Measurements from ENCODE around the gene PTPRK. TPM values are rescaled to one million over a fixed set of nuclear protein-coding genes. Genes with fewer than 3 reads are reported as not detected.

The PTPRK gene
- total RNA-seq, 1 experiment from 2014 or later = 34.2 TPM

DNA sequence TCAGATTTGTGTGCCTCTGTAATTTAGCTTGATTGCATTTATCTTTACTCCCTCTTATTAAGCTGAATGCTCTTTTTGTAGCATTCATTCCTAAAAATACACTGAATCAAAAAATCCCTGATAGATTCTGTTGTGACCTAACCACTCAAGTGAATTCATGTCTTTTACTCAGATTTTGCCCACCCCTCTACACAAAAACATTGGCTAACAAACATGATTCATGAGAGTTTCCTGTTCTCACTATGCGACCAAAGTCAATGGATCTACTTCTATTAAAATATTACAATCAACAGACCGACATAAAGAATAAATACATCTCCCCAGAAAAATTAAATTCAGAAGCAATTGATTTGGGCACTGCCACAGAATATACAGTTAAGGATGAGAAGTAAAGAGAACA, 520.0 kb downstream of the PTPRK start:
- POLR2A ChIA-PET = no interaction called here

GRCh38 chr6:127998985-127999384, 521.4 kb downstream of the PTPRK start:
- RAD21 ChIA-PET (ENCODE audit: low non-redundant PET in 1 of 2, low total read pairs in 2 of 2, uncharacterized antibody in 2 of 2, unreplicated experiment in 2 of 2) = no interaction called here
- intact Hi-C loops (cut with micrococcal nuclease) = no loop called here
- BruUV-seq (replicated peaks) = no TSS peak
- no peaks in the 10 kb centered on the region for H3K9me3 ChIP-seq (ENCODE audit: control insufficient read depth in 1 of 2, insufficient read depth in 1 of 2, low read depth in 1 of 2, low read length in 2 of 2)
- no peaks in the 10 kb centered on the region for H3K4me1 ChIP-seq (ENCODE audit: control insufficient read depth in 1 of 2, insufficient read depth in 2 of 2, low read length in 2 of 2)
- POLR2A ChIA-PET = no interaction called here
- ATAC-seq (no peak), DNase-seq (ENCODE audit: low read depth, low spot score) (no peak)
- H3K79me2 ChIP-seq (ENCODE audit: insufficient read depth, low read length) = no peaks in the 10 kb centered on the region
- no peak overlapping the region for H2AFZ ChIP-seq (ENCODE audit: low read depth, low read length, poor library complexity, severe bottlenecking)
- H3K4me3 ChIP-seq (replicated peaks in 1 of 2; ENCODE audit: low read depth in 1 of 2, low read length in 2 of 2) = no peak overlapping the region
- CTCF ChIA-PET = no interaction called here
- no peak overlapping the region for H3K27ac ChIP-seq (ENCODE audit: low read depth, low read length)
- H4K20me1 ChIP-seq (ENCODE audit: insufficient read depth) = no peaks in the 10 kb centered on the region
- H3K36me3 ChIP-seq (ENCODE audit: control insufficient read depth in 1 of 2, insufficient read depth in 2 of 2, low read length in 2 of 2) = no peaks in the 10 kb centered on the region
- H3K4me2 ChIP-seq (ENCODE audit: low read length) = no peak overlapping the region
- H3K9me2 ChIP-seq (ENCODE audit: insufficient read depth) = no peaks in the 10 kb centered on the region
- no peaks in the 10 kb centered on the region for H3K27me3 ChIP-seq (ENCODE audit: insufficient read depth, low read length)
- no peak overlapping the region for H3K9ac ChIP-seq (ENCODE audit: low read length)
- no peak for TF ChIP-seq SRF (IDR thresholded peaks at IDR 0.05; ENCODE audit: low read depth)
- no peak for TF ChIP-seq ELF1 (IDR thresholded peaks at IDR 0.05; ENCODE audit: borderline replicate concordance, low read depth)
- TF ChIP-seq SP1 (IDR thresholded peaks at IDR 0.05; ENCODE audit: low read depth) = no peak
- TF ChIP-seq, protein P1, sequence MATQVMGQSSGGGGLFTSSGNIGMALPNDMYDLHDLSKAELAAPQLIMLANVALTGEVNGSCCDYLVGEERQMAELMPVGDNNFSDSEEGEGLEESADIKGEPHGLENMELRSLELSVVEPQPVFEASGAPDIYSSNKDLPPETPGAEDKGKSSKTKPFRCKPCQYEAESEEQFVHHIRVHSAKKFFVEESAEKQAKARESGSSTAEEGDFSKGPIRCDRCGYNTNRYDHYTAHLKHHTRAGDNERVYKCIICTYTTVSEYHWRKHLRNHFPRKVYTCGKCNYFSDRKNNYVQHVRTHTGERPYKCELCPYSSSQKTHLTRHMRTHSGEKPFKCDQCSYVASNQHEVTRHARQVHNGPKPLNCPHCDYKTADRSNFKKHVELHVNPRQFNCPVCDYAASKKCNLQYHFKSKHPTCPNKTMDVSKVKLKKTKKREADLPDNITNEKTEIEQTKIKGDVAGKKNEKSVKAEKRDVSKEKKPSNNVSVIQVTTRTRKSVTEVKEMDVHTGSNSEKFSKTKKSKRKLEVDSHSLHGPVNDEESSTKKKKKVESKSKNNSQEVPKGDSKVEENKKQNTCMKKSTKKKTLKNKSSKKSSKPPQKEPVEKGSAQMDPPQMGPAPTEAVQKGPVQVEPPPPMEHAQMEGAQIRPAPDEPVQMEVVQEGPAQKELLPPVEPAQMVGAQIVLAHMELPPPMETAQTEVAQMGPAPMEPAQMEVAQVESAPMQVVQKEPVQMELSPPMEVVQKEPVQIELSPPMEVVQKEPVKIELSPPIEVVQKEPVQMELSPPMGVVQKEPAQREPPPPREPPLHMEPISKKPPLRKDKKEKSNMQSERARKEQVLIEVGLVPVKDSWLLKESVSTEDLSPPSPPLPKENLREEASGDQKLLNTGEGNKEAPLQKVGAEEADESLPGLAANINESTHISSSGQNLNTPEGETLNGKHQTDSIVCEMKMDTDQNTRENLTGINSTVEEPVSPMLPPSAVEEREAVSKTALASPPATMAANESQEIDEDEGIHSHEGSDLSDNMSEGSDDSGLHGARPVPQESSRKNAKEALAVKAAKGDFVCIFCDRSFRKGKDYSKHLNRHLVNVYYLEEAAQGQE (IDR thresholded peaks at IDR 0.05; ENCODE audit: low read depth) = no peak
- no peak for TF ChIP-seq TCF7L2 (IDR thresholded peaks at IDR 0.05; ENCODE audit: borderline replicate concordance, extremely low read depth, insufficient read depth, insufficient read length)
- no peak for TF ChIP-seq EZH2 (IDR thresholded peaks at IDR 0.05)
- TF ChIP-seq JUND (IDR thresholded peaks at IDR 0.05) = no peak
- no peak for TF ChIP-seq POLR2AphosphoS5 (IDR thresholded peaks at IDR 0.05; ENCODE audit: low read depth, low read length)
- TF ChIP-seq RAD21 (IDR thresholded peaks at IDR 0.05; ENCODE audit: low read depth) = no peak

More for the DNA sequence above, 520.0 kb downstream of the PTPRK start:
- intact Hi-C loops (cut with micrococcal nuclease) = no loop called here
- DNase-seq (ENCODE audit: low read depth, low spot score) (no peak), ATAC-seq (no peak)
- H3K4me2 ChIP-seq (ENCODE audit: low read length) = no peak overlapping the region
- BruUV-seq (replicated peaks) = no TSS peak
- H3K9me3 ChIP-seq (ENCODE audit: control insufficient read depth in 1 of 2, insufficient read depth in 1 of 2, low read depth in 1 of 2, low read length in 2 of 2) = no peaks in the 10 kb centered on the region
- no peak overlapping the region for H3K9ac ChIP-seq (ENCODE audit: low read length)
- no peaks in the 10 kb centered on the region for H3K79me2 ChIP-seq (ENCODE audit: insufficient read depth, low read length)
- H3K4me1 ChIP-seq (ENCODE audit: control insufficient read depth in 1 of 2, insufficient read depth in 2 of 2, low read length in 2 of 2) = no peaks in the 10 kb centered on the region
- RAD21 ChIA-PET (ENCODE audit: low non-redundant PET in 1 of 2, low total read pairs in 2 of 2, uncharacterized antibody in 2 of 2, unreplicated experiment in 2 of 2) = no interaction called here
- no peaks in the 10 kb centered on the region for H3K36me3 ChIP-seq (ENCODE audit: control insufficient read depth in 1 of 2, insufficient read depth in 2 of 2, low read length in 2 of 2)
- no peaks in the 10 kb centered on the region for H4K20me1 ChIP-seq (ENCODE audit: insufficient read depth)
- no peak overlapping the region for H3K4me3 ChIP-seq (replicated peaks in 1 of 2; ENCODE audit: low read depth in 1 of 2, low read length in 2 of 2)
- H3K27ac ChIP-seq (ENCODE audit: low read depth, low read length) = no peak overlapping the region
- TF ChIP-seq ATF3 (IDR thresholded peaks at IDR 0.05) = no peak
- TF ChIP-seq POLR2A (IDR thresholded peaks at IDR 0.05; ENCODE audit: borderline replicate concordance, extremely low read depth, insufficient read depth, insufficient read length) = no peak
- TF ChIP-seq EGR1 (IDR thresholded peaks at IDR 0.05; ENCODE audit: low read depth) = no peak
- TF ChIP-seq, protein P2, sequence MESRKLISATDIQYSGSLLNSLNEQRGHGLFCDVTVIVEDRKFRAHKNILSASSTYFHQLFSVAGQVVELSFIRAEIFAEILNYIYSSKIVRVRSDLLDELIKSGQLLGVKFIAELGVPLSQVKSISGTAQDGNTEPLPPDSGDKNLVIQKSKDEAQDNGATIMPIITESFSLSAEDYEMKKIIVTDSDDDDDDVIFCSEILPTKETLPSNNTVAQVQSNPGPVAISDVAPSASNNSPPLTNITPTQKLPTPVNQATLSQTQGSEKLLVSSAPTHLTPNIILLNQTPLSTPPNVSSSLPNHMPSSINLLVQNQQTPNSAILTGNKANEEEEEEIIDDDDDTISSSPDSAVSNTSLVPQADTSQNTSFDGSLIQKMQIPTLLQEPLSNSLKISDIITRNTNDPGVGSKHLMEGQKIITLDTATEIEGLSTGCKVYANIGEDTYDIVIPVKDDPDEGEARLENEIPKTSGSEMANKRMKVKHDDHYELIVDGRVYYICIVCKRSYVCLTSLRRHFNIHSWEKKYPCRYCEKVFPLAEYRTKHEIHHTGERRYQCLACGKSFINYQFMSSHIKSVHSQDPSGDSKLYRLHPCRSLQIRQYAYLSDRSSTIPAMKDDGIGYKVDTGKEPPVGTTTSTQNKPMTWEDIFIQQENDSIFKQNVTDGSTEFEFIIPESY (IDR thresholded peaks at IDR 0.05; ENCODE audit: extremely low read depth, insufficient replicate concordance, low read length) = no peak
- H3K27me3 ChIP-seq (ENCODE audit: insufficient read depth, low read length) = no peaks in the 10 kb centered on the region
- H2AFZ ChIP-seq (ENCODE audit: low read depth, low read length, poor library complexity, severe bottlenecking) = no peak overlapping the region
- CTCF ChIA-PET = no interaction called here
- no peaks in the 10 kb centered on the region for H3K9me2 ChIP-seq (ENCODE audit: insufficient read depth)
